ENCODE data around the gene DCBLD1.
"Not testable (repeated sequence)": the region's sequence is repeated elsewhere in the genome, so short reads cannot be mapped to it uniquely, and the experiment has no call there.

The DCBLD1 gene

DNA sequence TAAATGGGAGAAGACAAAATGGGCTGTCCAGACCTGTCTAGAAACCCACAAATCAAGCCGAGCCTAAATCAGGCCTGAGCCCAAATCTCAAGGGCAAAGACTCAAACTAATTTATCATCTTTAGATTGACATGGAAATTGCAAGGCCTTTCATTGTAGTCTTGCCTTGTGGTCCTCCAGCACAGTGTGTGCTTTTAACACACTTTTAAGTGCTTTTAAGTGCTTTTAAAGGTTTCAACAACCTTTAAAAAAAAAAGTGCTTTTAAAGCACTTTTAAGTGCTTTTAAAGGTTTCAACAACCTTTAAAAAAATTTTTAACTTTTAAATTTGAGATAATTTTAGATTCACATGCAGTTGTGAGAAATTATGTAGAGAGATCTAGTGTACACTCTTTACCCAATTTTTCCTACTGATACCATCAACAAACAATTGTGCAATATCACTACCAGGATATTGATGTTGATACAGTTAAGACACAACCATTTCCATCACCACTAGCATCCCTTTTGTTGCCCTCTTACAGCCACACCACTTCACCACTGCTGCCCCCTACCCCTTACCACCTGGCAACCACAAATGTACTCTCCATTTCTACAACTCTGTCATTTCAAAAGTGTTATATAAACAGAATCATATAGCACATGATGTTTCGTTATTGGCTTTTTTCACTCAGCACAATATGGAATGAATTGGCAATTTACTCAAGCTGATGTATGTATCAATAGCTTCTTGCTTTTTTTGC lies 23.1 kb upstream of the DCBLD1 start:
- no peak for DNase-seq (ENCODE audit: insufficient read length, low spot score)
- no peak for FAIRE-seq
- no peak for TF ChIP-seq POLR2A (IDR thresholded peaks at IDR 0.05; ENCODE audit: low read depth, low read length)

DNA sequence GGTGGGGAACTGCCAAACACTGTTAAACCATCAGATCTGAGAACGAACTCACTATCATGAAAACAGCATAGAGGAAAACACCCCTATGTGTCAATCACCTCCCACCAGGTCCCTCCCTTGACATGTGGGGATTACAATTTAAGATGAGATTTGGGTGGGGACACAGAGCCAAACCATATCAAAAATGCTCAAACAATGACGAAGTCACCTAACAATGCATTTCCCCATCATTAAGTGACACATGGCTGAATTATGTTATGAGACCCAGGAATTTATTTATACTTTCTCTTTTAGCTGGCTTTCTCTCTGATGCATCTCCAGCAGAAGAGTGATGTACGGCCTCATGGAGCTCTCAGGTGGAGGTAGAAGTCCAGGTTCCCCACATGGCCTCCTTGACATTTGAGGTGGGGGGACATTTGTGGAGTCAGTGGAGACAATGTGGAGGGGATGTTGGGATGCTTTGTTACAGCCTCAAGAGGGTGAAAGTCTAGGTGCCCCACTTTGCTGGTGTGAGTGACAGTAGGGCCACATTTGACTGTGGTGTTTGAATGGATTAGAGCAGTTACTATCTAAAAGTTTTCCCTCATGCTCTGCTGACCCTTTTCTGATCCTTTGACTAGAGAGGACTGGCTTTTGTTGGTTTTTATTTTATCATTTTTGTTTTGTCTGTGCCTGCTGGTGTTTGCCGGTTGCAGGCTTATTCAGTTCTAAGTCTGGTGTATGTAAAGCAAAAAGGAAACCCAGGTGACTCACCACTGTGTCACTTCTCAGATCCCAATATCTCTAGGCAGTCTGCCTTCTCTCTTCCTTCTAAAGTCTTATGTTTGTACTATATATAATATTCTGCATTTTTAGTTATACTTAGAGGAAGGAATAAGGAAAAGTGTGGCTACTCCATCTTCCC lies 18.5 kb upstream of the DCBLD1 start:
- DNase-seq (ENCODE audit: insufficient read length, low spot score) (no peak), FAIRE-seq (no peak)
- TF ChIP-seq POLR2A (IDR thresholded peaks at IDR 0.05; ENCODE audit: low read depth, low read length): no peak

DNA sequence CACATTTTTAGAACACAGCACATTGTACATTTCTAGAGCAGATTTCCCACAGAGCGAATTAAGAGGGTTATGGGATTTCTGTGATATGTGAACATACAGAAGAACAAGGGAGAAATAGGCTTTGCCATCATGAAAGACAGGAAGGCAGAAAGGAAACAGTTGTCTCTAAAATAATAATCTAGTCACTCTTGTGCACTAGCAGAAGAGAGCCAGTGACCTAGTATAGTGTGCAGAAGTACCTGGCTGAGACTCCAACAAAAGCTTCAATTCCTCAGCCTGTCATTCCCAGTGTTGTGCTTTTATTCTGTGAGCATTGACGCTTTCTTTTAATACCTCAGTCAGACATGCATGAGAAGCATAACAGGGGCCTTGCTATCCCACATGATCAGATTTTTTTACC lies 17.8 kb upstream of the DCBLD1 start:
- no peak for FAIRE-seq
- no peak for TF ChIP-seq POLR2A (IDR thresholded peaks at IDR 0.05; ENCODE audit: low read depth, low read length)

DNA sequence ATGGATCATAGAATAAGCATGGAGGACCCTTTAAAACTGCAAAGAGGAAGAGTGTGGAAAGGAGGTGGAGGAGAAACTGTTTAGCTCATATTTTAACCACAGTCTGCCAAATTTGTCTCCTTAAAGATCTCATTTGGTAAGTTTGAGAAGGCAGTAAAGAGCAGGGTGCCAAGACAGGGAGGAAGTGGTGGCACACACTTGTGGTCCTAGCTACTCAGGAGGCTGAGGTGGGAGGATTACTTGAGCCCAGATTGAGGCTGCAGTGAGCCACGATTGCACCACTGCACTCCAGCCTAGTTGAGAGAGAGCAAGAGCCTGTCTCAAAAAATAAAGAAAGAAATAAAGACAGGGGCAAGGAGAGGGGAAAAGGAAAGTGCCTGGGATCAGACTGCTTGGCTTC lies 16.8 kb upstream of the DCBLD1 start:
- DNase-seq (ENCODE audit: insufficient read length, low spot score) (no peak), FAIRE-seq (no peak)
- TF ChIP-seq POLR2A (IDR thresholded peaks at IDR 0.05; ENCODE audit: low read depth, low read length): no peak

More for the DNA sequence above, 17.8 kb upstream of the DCBLD1 start:
- DNase-seq (ENCODE audit: insufficient read length, low spot score): no peak

DNA sequence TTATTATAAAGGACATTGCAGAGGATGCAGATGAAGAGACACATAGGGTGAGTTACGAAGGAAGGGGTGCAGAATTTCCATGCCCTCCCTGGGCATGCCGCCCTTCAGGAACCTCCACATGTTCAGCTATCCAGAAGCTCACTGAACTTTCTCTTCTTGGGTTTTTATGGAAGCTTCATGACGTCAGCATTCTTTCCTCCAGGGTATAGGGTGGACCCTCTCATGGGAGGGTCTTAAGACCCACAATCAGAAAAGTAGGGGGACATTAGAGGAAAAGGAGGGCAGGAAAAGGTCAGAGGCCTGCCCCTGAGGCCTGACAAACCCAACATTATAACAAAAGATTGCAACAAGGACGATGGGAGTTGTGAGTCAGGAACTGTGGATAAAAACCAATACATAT lies 14.6 kb upstream of the DCBLD1 start:
- no peak for TF ChIP-seq POLR2A (IDR thresholded peaks at IDR 0.05; ENCODE audit: low read depth, low read length)
- FAIRE-seq (no peak), DNase-seq (ENCODE audit: insufficient read length, low spot score) (no peak)

DNA sequence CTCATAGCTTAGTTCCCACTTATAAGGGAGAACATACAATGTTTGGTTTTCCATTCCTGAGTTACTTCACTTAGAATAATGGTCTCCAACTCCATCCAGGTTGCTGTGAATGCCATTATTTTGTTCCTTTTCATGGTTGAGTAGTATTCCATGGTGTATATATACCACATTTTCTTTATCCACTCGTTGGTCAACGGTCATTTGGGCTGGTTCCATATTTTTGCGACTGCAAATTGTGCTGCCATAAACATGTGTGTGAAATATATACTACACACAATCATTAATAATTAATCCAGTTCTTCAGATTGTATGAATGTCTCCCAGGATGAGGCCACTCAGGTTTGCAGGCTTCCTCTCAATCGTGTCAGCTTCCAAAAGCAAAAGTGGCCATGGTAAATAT lies 13.9 kb upstream of the DCBLD1 start:
- FAIRE-seq: not testable (repeated sequence)

DNA sequence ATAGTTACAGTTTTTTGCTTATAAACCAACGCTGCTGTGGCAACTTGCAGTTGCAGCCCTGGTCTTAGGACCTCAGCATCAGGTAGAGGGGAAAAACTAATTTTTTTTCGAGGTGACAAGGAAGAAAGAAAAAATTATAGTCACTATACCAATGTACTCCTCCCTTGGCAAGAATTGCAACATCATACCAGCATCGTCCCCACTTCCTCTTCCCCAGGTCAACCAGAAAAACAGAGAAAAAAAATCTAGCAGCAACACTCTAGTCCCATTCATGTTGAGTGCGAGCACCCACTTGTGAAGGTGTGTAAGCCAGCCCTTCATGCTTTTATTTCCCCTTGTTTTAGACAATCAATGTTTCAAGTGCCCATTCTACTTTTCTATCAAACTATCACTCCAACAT lies 13.1 kb upstream of the DCBLD1 start:
- FAIRE-seq (no peak), DNase-seq (ENCODE audit: insufficient read length, low spot score) (no peak)
- TF ChIP-seq POLR2A (IDR thresholded peaks at IDR 0.05; ENCODE audit: low read depth, low read length): no peak

More for the DNA sequence above, 13.9 kb upstream of the DCBLD1 start:
- not testable (repeated sequence) for DNase-seq (ENCODE audit: insufficient read length, low spot score)

DNA sequence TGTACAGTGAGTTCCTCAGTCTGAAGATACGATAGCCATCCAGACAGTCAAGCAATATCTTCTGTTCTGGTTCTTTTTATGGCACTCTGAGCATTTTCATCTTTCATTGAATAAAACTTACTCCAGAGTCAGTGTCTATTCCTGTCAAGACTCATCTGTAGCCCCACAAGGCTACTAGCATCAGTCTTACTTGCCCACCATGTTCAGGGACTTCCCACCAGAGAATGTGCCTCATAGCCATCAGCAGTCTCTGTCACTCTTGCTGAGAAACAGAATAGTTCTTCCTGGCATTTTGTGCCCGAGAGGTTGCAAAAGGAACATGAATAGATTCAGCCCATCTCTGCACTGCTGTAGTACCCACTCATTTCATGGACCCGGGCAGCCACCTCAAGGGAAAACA lies 12.7 kb upstream of the DCBLD1 start:
- DNase-seq (ENCODE audit: insufficient read length, low spot score) (no peak), FAIRE-seq (no peak)
- TF ChIP-seq POLR2A (IDR thresholded peaks at IDR 0.05; ENCODE audit: low read depth, low read length): no peak

DNA sequence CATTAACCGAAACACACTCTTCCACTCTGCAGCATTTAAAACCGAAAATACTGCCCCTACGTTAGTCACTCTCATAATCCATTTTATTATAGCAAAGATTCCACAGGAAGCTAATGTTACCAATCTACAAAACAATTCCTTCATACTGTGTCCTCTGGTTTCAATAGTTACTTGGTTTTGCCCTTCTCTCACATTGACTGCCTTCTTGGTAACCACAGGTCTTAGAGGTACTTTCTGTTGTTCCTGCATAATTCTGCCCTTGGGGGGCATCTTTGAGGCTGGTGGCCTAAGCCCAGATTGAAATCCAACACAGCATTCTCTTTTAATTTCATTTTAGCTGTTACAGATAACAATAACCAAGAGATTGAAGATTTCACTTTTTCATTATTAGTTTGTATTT lies 9.8 kb upstream of the DCBLD1 start:
- FAIRE-seq (no peak), DNase-seq (ENCODE audit: insufficient read length, low spot score) (no peak)
- TF ChIP-seq POLR2A (IDR thresholded peaks at IDR 0.05; ENCODE audit: low read depth, low read length): no peak

DNA sequence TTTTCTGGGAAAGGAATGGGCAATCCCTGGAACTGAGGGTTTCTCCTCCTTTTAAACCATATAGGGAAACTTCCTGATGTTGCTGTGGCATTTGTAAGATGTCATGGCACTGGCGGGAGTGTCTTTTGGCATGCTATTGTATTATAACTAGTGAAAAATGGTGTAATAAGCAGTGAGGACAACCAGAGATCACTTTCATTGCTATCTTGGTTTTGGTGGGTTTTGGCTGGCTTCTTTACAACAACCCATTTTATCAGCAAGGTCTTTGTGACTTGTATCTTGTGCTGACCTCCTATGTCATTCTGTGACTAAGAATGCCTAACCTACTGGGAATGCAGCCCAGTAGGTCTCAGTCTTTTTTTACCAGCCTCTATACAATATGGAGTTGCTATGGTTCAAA lies 9.1 kb upstream of the DCBLD1 start:
- FAIRE-seq (no peak), DNase-seq (ENCODE audit: insufficient read length, low spot score) (no peak)

DNA sequence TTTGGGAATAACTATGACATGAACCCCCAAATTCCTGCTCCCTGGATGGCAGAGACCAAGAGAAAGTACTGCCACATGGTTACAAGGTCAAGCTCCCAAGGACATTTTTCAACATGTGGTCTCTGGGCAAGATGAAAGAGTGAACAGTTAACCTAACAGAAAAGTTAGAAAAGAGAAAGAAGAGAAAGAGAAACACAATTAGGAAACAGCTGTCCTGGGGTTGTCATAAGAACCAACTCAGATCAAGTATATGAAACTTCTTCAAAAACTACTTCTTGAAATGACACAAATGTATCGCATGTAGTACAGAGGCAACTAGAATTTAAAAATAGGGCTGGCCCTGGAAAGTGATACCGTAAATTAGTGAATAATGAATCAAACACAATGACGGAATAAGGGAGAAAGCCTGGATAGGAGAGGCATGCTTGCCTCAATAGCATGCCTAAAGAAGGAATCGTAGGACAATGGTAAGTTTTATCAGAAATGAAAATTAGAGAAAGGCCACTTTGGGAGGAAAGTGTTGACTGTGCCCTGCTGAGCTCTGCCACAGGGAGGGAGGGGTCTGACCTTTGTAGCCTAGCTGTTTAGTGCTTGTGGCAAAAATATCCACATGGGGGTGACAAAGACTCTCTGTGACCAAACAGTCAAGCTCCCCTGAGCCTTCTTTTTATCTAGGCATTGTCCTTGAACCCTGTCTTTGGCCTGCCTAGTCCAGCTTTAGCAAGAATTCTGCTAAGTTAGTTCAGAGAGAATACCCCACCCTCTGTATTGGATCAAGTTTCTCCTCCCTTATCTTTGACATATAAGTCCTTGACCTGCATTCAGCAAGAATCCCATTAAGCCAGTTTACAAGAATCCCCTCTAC lies 4.3 kb upstream of the DCBLD1 start:
- FAIRE-seq: no peak
- no peak for TF ChIP-seq POLR2A (IDR thresholded peaks at IDR 0.05; ENCODE audit: low read depth, low read length)
- DNase-seq (ENCODE audit: insufficient read length, low spot score): no peak

More for the DNA sequence above, 9.1 kb upstream of the DCBLD1 start:
- no peak for TF ChIP-seq POLR2A (IDR thresholded peaks at IDR 0.05; ENCODE audit: low read depth, low read length)

DNA sequence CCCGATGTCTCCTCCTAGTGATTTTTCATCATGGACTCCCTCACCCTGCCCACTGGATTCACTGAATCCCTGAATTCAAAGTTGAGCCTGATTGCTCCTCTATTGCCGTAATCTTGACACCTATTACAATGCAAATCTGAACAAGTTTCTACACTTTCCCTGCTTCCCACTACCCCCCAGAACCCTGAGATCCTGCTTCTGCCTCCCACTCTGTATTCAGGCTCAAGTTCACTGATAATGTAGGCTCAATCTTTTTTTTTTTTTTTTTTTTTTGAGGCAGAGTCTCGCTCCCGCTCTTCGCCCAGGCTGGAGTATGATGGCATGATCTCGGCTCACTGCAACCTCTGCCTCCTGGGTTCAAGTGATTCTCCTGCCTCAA lies 3.6 kb upstream of the DCBLD1 start:
- no peak for TF ChIP-seq POLR2A (IDR thresholded peaks at IDR 0.05; ENCODE audit: low read depth, low read length)

DNA sequence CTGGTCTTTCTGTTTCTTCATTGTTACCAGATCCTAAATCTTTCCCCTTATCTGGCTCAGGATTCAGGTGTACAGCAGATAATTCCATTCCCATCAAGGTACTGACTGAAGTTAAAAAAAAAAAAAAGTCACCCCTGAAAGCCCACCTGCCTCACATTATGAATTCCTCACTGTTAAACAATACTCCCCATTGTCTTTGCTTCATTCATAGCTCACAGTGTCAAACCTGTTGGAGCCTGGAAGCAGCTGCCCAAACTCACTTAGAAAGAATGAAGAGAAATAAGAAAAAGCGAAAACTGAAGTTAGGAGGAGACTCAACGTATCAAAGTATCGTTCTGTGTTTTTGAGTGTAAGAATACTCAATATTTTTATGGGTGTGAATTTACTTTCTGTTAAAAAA lies 1.8 kb upstream of the DCBLD1 start:
- TF ChIP-seq POLR2A (IDR thresholded peaks at IDR 0.05; ENCODE audit: low read depth, low read length): no peak
- DNase-seq (ENCODE audit: insufficient read length, low spot score): no peak
- FAIRE-seq: no peak

More for the DNA sequence above, 3.6 kb upstream of the DCBLD1 start:
- FAIRE-seq (no peak), DNase-seq (ENCODE audit: insufficient read length, low spot score) (no peak)
